Testis (tissue), 2 donors: ENCODE results near the gene GARRE1.

ENCODE experiments used
- CTCF ChIP-seq, 3 experiments: fragments of 450-650 bp in 2 of 3; fragments of 200-600 bp in 1 of 3; sonication (generic) in 1 of 3; IDR thresholded peaks; one replicate each; pipeline ENCODE4 v1.5.1; 2016 to 2019; ENCODE audit warnings: antibody characterized with exemption in 3 of 3, mild to moderate bottlenecking in 2 of 3, moderate library complexity in 1 of 3
- POLR2A ChIP-seq: fragments of 450-650 bp; IDR thresholded peaks from one replicate; pipeline ENCODE4 v1.6.1; 2017; ENCODE audit warnings: antibody characterized with exemption, mild to moderate bottlenecking, moderate library complexity

- TF ChIP-seq CTCF (IDR thresholded peaks at IDR 0.05) (no peak), POLR2A (no peak)
Observed at GRCh38 chr19:34276614-34277013, 22.3 kb downstream of the GARRE1 start.
